AG09319 (cell line): ENCODE data around the gene ARL6IP4.
"Not testable (repeated sequence)": the region's sequence is repeated elsewhere in the genome, so short reads cannot be mapped to it uniquely, and the experiment has no call there.

ENCODE experiments used
- DNase-seq: peaks from one replicate; pipeline ENCODE4 v3.0.0-alpha.2; 2010; ENCODE audit warnings: low read depth; ENCODE audit errors: extremely low read depth
- CTCF ChIP-seq: IDR thresholded peaks from 2 replicates; pipeline ENCODE4 v1.5.1; 2011; ENCODE audit warnings: low read depth, mild to moderate bottlenecking, inconsistent platforms, low read length, moderate library complexity

The ARL6IP4 gene

GRCh38 chr12:123006977-123007376 lies 26.5 kb downstream of the ARL6IP4 start:
- TF ChIP-seq CTCF, result no peak
- DNase-seq, result no peak

DNA sequence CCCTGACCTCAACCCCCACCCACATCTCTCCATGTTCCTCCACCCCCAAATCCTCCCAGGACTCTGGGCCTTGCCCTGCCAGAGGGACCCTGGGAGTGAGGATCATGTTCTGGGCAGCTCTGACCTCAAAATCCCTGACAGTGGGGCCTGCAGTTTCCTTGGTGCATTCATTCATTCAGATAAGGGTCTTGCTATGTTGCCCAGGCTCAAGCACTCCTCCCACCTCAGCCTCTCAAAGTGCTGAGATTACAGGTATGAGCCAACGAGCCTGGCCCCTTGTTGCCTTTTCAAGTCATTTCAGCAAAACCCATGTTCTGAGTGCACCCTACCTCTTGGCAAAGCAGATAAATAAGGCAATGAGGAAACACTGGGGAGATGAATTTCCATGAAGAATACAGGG lies 29.6 kb downstream of the ARL6IP4 start:
- no peak for DNase-seq
- TF ChIP-seq CTCF, result no peak

DNA sequence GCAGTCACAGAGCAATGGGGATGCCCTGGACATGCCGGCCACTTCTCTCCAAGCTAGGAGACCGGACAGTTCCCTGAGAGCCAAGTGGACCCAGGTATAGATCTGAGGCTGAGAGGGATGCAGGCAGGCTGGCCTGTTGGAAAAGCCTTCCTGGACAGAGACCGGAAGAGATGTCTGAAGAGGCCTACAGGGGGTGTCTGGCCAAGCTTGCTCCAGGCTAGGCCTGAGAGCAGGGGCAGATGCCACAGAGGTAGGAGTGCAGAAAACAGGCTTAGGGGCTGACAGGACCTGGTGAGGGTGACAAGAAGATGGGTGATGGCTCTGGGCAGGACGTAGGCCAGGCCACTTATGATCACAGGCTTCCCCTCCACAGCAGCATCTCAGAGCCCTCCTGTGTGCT lies 30.2 kb downstream of the ARL6IP4 start:
- TF ChIP-seq CTCF, result no peak
- DNase-seq, result no peak

DNA sequence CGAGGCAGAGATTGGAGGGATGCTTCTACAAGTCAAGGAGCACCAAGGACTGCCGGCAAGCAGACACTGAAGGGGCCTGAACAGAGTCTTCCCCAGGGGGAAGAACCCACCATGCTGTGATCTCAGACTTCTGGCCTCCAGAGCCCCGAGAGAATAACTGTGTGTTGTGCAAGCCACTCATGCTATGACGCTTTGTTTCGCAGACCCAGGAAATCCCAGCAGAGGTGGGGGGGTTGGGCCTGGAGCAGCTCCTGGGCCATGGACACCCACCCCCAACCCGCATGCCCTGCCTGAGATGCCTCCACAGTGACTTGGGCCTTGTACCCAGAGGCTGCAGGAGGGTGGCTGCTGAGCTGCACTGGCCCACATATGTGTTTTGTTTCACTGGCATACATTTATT lies 31.2 kb downstream of the ARL6IP4 start:
- no peak for DNase-seq
- TF ChIP-seq CTCF, result no peak

DNA sequence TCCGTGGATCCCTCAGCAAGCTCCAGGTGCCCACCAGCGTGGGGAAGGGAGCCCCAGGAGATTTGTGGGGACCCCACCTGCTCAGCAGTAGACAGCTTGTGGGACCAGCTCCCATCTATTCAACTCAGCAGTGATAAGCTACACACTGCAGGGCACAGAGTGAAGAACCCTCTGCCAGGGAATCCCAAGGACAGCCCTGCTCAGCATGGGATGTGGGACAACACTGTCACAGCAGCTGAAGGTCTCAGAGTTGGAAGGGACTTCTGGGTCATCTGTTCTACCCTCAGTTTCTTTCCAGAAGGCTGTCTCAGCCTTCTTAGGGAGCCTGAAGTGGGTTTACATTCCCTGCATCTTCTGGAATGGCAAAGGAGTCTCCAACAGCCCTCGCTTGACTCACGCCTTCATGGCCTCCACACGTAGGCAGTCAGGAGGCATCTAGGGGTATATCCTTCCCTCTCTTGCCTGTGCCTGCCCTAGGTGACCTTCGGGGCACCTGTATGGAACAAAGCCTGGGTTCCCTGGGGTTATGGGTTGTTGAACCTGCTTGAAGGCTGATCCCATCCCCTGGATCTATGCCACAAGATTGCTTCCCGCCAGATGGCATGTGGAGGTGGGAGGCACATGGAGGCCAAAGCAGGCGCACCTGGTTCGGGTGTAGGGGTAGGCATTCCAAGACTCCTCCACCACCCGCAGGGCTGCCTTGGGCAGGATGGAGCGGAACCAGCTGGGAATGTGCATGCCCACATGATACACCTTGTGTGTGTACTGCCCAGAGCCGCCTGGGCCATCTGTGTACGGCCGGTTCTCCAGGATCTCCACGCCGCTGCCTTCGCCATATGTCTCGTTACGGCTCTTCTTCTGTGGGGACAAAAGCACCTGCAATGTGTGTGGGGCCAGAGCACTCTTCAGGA lies 33.0 kb downstream of the ARL6IP4 start:
- DNase-seq, result no peak
- no peak for TF ChIP-seq CTCF

DNA sequence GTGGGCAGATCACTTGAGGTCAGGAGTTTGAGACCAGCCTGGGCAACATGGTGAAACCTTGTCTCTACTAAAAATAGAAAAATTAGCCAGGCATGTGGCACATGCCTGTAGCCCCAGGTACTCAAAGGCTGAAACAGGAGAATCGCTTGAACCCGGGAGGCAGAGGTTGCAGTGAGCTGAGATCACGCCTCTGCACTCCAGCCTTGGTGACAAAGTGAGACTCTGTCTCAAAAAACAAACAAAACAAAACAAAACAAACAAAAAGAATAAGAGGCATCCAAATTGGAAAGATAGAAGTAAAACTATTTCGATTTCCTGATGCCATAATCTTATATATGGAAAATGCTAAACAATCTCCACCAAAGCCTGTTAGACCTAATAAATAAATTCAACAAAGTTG lies 34.0 kb downstream of the ARL6IP4 start:
- DNase-seq, result not testable (repeated sequence)

DNA sequence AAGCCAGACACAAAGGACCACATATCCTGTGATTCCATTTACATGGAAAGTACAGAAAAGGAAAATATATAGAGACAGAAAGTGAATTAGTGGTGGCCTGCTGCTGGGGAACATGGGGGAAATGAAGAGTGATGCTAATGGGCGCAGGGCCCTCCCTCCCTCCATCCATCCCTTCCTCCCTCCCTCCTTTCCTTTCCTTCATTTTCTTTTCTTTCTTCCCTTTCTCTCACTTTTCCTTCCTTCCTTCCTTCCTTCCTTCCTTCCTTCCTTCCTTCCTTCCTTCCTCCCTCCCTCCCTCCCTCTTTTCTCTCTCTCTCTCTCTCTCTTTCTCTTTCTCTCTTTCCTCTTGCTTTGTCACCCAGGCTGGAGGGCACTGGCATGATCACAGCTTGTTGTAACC lies 37.3 kb downstream of the ARL6IP4 start:
- TF ChIP-seq CTCF, result no peak

GRCh38 chr12:123019841-123020138 lies 39.3 kb downstream of the ARL6IP4 start:
- TF ChIP-seq CTCF, result no peak
- DNase-seq, result no peak

More for the DNA sequence above, 37.3 kb downstream of the ARL6IP4 start:
- DNase-seq, result no peak
